HG03460 (cell line): ENCODE measurements around the gene ZNF701.

Experiments
- ATAC-seq: cut with Tn5 transposase; IDR thresholded peaks from one replicate; pipeline ENCODE4 v1.9.1; 2021; ENCODE audit not compliant: unreplicated experiment

The ZNF701 gene

DNA sequence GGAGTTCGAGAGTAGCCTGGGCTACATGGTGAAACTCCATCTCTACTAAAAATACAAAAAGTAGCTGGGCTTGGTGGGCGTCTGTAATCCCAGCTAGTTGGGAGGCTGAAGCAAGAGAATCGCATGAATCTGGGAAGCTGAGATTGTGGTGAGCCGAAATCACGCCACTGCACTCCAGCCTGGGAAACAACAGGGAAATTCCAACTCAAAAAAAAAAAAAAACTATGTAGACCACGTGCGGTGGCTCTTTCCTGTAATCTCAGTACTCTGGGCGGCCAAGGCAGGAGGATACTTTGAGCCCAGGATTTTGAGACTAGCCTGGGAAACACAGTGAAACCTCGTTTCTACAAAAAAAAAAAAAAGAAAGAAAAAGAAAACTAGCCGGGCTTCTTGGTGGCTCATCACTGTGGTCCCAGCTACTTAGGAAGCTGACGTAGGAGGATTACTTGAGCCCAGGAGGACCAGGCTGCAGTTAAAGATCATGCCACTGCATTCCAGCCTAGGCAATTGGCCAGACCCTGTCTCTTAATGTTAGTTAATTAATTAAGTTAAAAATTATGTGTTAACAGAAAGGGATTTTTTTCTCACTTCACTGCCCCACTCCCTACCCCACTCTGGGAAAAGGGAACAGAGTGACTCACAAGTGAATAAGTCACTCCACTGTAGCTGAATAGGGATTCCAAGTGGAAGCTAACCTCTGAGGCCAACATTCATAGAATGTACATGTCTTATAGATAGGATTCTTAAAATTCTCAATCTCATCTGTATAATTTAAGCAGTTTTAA, 65.9 kb downstream of the ZNF701 start:
- ATAC-seq = no peak
